Gastrocnemius medialis (tissue), 4 donors: ENCODE results near the gene BDNF.

Source experiments
- CTCF ChIP-seq, 5 experiments: fragments of 450-650 bp in 3 of 5; fragments of 200-600 bp in 2 of 5; sonication (generic) in 2 of 5; IDR thresholded peaks in 4 of 5; conservative IDR thresholded peaks in 1 of 5; 1 replicate in 4 of 5; 2 replicates in 1 of 5; pipeline ENCODE4 v1.5.1; 2016 to 2019; ENCODE audit warnings: antibody characterized with exemption in 5 of 5, mild to moderate bottlenecking in 3 of 5, moderate library complexity in 3 of 5
- POLR2A ChIP-seq, 2 donors: fragments of 450-650 bp; IDR thresholded peaks; one replicate each; pipeline ENCODE4 v1.6.1; 2017; ENCODE audit warnings: antibody characterized with exemption in 2 of 2, mild to moderate bottlenecking in 2 of 2, moderate library complexity in 2 of 2

DNA sequence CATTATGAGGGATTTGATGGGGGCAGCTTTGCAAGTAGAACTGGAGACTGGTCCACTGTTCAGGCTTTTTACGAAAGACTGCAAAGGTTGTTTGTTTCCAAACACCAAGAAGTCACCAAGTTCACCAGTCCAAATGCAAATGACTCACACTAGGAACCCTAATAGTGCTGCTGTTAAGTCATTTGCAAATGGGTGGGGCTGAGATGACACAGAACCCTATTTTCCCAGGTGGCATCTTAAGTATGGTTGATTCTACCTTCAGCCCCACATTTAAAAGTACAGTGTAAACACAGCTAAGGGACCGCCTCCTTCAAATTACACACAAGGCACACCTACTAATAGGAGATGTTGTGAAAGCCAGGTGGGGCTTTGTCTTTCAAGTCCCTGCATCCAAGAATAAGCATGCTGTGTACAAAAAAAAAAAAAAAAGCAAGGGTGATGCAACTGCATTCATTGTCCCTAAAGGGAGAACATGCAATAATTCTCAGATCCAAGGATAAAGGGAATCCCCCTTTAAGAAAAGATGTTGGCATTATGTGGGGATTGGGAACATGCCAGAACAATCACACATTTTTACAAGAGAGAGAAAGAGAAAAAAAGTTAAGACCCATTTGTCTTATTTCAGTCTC lies 27.3 kb downstream of the BDNF start:
- TF ChIP-seq CTCF (IDR thresholded peaks at IDR 0.05 in 4 of 5, conservative IDR thresholded peaks at IDR 0.05 in 1 of 5) (no peak), POLR2A (IDR thresholded peaks at IDR 0.05) (no peak)
